Activated CD8-positive, alpha-beta T cell treated with anti-CD3 and anti-CD28 coated beads for 36 hours (primary cell): ENCODE measurements around the gene DND1. TPM values are rescaled to one million over a fixed set of nuclear protein-coding genes. Genes with fewer than 3 reads are reported as not detected.
"Not testable (repeated sequence)": the region's sequence is repeated elsewhere in the genome, so short reads cannot be mapped to it uniquely, and the experiment has no call there.

Source experiments
- ATAC-seq: fragments of 200-7000 bp; cut with Tn5 transposase; one replicate; pipeline ENCODE4 v1.10.0; 2021; ENCODE audit warnings: mild to moderate bottlenecking, moderate library complexity
- CTCF ChIA-PET: fragments of 350-600 bp; sonication (Branson Sonifier 250); formaldehyde crosslinking; loops from one replicate; lab custom pipeline; 2021; ENCODE audit warnings: antibody characterized with exemption; lab: Charles Lee
- POLR2A ChIA-PET: fragments of 350-600 bp; sonication (Branson Sonifier 250); formaldehyde crosslinking; loops from one replicate; lab custom pipeline; 2021; ENCODE audit warnings: antibody characterized with exemption; lab: Charles Lee
- DNase-seq: peaks from one replicate; pipeline ENCODE4 v3.0.0-alpha.2; 2020
- H3K27ac Mint-ChIP-seq: one replicate; pipeline ENCODE4 v1.8.0; 2021; ENCODE audit warnings: mild to moderate bottlenecking, mixed read lengths
- H3K27me3 Mint-ChIP-seq: one replicate; pipeline ENCODE4 v1.8.0; 2021; ENCODE audit warnings: mixed read lengths
- H3K36me3 Mint-ChIP-seq: one replicate; pipeline ENCODE4 v1.8.0; 2021; ENCODE audit warnings: low read depth, mixed read lengths
- H3K4me1 Mint-ChIP-seq: one replicate; pipeline ENCODE4 v1.8.0; 2021; ENCODE audit warnings: low read depth, mixed read lengths
- H3K4me3 Mint-ChIP-seq: one replicate; pipeline ENCODE4 v1.8.0; 2021; ENCODE audit warnings: mild to moderate bottlenecking, moderate library complexity, mixed read lengths
- H3K9me3 Mint-ChIP-seq: one replicate; pipeline ENCODE4 v1.8.0; 2021; ENCODE audit warnings: mixed read lengths
- intact Hi-C: fragments of 100-400 bp; cut with micrococcal nuclease; formaldehyde crosslinking; loops from one replicate; pipeline ENCODE4 v1.10.0; 2022
- total RNA-seq, 2 experiments: library from RNA; stranded (reverse); gene quantifications; one replicate each; pipeline ENCODE4 v1.2.3, GENCODE V29; 2021
- TF ChIP-seq, protein P1 (sequence below): fragments of 200-600 bp; IDR thresholded peaks from one replicate; pipeline ENCODE4 v1.8.0; 2022; ENCODE audit warnings: antibody characterized with exemption, mild to moderate bottlenecking

The DND1 gene
- total RNA-seq, 2 experiments from 2014 or later: 2.9 to 3.2 TPM

DNA sequence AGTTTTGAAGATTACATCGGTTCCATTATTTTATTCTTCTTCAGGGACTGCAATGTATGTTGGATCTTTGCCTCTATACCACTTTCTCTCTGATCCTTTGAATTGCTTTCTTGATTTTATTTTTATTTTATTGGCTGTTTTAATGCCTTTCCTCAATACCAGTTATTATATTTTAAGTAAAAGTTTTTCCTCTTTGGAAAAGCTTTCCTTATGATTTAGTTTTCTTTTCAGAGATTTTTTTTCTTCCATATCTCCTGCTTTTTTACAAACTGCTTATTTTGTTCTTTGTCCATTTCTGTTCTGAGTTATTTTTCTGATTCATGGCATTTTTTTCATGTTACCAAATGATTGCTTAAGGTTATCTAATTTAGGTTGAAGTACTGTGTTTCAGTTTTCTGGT lies 38.4 kb upstream of the DND1 start:
- TF ChIP-seq, protein P1, sequence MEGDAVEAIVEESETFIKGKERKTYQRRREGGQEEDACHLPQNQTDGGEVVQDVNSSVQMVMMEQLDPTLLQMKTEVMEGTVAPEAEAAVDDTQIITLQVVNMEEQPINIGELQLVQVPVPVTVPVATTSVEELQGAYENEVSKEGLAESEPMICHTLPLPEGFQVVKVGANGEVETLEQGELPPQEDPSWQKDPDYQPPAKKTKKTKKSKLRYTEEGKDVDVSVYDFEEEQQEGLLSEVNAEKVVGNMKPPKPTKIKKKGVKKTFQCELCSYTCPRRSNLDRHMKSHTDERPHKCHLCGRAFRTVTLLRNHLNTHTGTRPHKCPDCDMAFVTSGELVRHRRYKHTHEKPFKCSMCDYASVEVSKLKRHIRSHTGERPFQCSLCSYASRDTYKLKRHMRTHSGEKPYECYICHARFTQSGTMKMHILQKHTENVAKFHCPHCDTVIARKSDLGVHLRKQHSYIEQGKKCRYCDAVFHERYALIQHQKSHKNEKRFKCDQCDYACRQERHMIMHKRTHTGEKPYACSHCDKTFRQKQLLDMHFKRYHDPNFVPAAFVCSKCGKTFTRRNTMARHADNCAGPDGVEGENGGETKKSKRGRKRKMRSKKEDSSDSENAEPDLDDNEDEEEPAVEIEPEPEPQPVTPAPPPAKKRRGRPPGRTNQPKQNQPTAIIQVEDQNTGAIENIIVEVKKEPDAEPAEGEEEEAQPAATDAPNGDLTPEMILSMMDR: no peak
- ChIA-PET CTCF (interaction anchor here (0.9 to 2.1 kb wide), 4 partner anchors 8 to 339 kb away, joined by 3 to 10 read pairs (median 8); partner anchors contain the start of gene IK), POLR2A (interaction anchor here (1.3 to 2.2 kb wide), 4 partner anchors 15 to 68 kb away, joined by 3 to 13 read pairs (median 6); partner anchors contain the start of genes HARS1 and HARS2)
- H3K27me3 Mint-ChIP-seq: peaks cover 2% of the 10 kb centered on the region
- no peaks in the 10 kb centered on the region for H3K9me3 Mint-ChIP-seq
- ATAC-seq: no peak
- H3K4me1 Mint-ChIP-seq: peaks cover 16% of the 10 kb centered on the region
- H3K36me3 Mint-ChIP-seq: peaks cover 9% of the 10 kb centered on the region
- no peak for DNase-seq
- H3K27ac Mint-ChIP-seq: peak overlapping the region; percentile 97
- H3K4me3 Mint-ChIP-seq: peak overlapping the region; percentile 99
- intact Hi-C loops: loop anchor here (10.0 kb wide), 2 partner anchors 307 to 347 kb away; partner anchors contain the start of genes ANKHD1 and SLC4A9

DNA sequence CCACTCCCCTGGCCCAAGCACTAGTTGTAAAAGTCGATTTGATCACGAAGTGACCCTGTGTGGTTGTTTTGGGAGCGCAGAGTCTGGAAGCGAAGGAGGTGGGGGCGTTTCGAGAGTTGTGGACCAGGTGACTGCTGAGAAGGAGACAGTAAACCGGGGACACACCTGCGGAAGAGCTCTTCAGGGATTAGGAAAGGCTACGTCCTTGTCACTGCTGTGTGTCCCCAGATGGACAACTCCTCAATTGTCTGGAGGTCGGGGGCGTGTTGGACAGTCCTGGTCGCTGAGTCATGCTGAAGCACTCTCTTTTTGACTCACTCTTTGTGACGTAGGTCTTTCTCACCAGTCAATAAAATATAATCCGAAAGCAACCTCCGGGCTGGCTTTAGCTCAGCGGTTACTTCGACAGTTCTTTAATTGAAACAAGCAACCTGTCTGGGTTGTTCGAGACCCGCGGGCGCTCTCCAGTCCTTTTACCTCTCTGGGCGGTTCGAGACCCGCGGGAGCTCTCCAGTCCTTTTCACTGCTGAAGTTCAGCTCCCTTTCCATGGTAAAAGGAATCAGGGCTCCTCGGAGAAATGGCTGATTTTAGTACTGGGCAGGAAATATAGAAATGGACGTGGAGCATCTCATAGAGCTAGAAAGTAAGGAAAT lies 37.6 kb upstream of the DND1 start:
- POLR2A ChIA-PET: interaction anchor here (0.6 to 2.4 kb wide), 11 partner anchors 8 to 308 kb away, joined by 3 to 13 read pairs (median 5); partner anchors contain the start of genes HARS1, HARS2, NDUFA2 and ZMAT2
- peak; percentile 93 for ATAC-seq
- H3K4me1 Mint-ChIP-seq: peaks cover 16% of the 10 kb centered on the region
- CTCF ChIA-PET: interaction anchor here (0.8 to 2.1 kb wide), 7 partner anchors 9 to 338 kb away, joined by 3 to 10 read pairs (median 4); partner anchors contain the start of genes HARS1, HARS2, IK and PCDHA1
- H3K27ac Mint-ChIP-seq: peak overlapping the region; percentile 97
- no peaks in the 10 kb centered on the region for H3K9me3 Mint-ChIP-seq
- H3K4me3 Mint-ChIP-seq: peak overlapping the region; percentile 99
- peak; percentile 95 for DNase-seq
- intact Hi-C loops: loop anchor here (10.0 kb wide), 2 partner anchors 306 to 346 kb away; partner anchors contain the start of genes ANKHD1 and SLC4A9
- H3K27me3 Mint-ChIP-seq: peaks cover 2% of the 10 kb centered on the region
- TF ChIP-seq, protein P1: no peak
- H3K36me3 Mint-ChIP-seq: peaks cover 12% of the 10 kb centered on the region

DNA sequence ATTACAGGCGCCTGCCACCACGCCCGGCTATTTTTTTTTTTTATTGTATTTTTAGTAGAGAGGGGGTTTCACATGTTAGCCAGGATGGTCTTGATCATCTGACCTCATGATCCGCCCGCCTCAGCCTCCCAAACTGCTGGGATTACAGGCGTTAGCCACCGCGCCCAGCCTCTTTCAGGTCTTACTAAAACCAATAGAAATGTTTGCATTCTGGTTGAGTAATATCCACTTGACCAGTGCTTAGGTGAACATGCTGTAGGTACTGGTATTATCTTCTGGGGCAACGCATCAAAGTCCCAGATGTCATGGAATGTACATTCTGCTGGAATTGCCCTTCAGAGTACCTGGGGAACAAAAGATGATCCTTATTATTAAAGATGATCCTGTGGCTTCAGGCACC lies 35.4 kb upstream of the DND1 start:
- Mint-ChIP-seq H3K36me3 (peaks cover 28% of the 10 kb centered on the region), H3K4me1 (peaks cover 16% of the 10 kb centered on the region)
- ATAC-seq, H3K9me3 Mint-ChIP-seq, DNase-seq, H3K4me3 Mint-ChIP-seq, H3K27ac Mint-ChIP-seq, H3K27me3 Mint-ChIP-seq: not testable (repeated sequence)
- intact Hi-C loops: loop anchor here (10.0 kb wide), 1 partner anchor 144 kb away; the partner anchor contains the start of genes APBB3 and SLC35A4
- ChIA-PET CTCF (interaction anchor here (1.2 to 1.6 kb wide), 2 partner anchors 7 to 9 kb away, joined by 4 to 10 read pairs; partner anchors contain the start of gene ZMAT2), POLR2A (interaction anchor here (1.1 to 2.4 kb wide), 3 partner anchors 12 to 67 kb away, joined by 3 to 7 read pairs (median 3); partner anchors contain the start of genes IK and NDUFA2)

DNA sequence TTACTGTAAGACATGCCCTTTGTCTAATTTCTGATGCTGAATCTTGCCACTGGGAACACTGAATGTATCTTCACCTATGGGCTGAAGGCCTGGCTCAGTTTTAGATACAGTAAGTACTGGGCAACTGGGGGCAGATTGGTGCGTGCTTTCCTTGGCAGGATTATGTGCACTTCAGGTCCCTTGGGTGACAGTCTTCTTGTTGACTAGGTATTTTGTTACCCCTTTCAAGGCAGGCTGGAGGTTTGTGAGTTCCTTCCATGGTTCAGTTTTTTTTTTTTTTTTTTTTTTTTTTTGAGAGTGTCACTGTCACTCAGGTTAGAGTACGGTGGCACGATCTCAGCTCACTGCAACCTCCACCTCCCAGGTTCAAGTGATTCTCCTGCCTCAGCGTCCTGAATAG lies 34.4 kb upstream of the DND1 start:
- ChIA-PET POLR2A (interaction anchor here (0.5 to 1.3 kb wide), 4 partner anchors 11 to 435 kb away, joined by 3 read pairs; partner anchors contain the start of genes IK and NDUFA2), CTCF (no interaction called here)
- Mint-ChIP-seq H3K4me1 (peaks cover 12% of the 10 kb centered on the region), H3K27me3 (peaks cover 2% of the 10 kb centered on the region), H3K4me3 (no peak overlapping the region), H3K36me3 (peaks cover 34% of the 10 kb centered on the region), H3K9me3 (no peaks in the 10 kb centered on the region), H3K27ac (no peak overlapping the region)
- TF ChIP-seq, protein P1: no peak
- no peak for DNase-seq
- no peak for ATAC-seq
- intact Hi-C loops: loop anchor here (10.0 kb wide), 1 partner anchor 143 kb away; the partner anchor contains the start of genes APBB3 and SLC35A4
